ENCODE measurements around the gene TSC22D1. TPM values are rescaled to one million over a fixed set of nuclear protein-coding genes. Genes with fewer than 3 reads are reported as not detected.

Gene TSC22D1
- total RNA-seq, 2 experiments from 2014 or later: 14.6 to 27.7 TPM

DNA sequence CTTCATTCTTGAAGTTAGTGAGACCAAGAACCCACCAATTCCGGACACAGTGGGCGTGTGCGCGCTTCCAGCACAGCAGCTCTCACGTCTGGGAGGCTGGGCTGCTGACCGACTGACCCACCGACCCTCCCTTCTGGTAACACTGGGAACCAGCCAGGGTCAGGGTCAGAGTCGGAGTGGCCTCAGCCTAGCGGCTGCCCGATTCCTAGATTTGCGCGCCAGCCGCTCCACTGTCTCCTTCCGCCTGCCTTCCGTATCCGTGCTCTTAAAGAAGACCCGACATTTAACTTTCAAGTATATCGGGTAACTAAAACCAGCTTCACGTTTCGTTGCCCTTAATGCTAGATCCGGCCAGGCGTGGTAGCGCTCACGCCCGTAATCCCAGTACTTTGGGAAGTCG lies 161.4 kb downstream of the TSC22D1 start:
- CTCF ChIA-PET (ENCODE audit: unreplicated experiment): no interaction called here

DNA sequence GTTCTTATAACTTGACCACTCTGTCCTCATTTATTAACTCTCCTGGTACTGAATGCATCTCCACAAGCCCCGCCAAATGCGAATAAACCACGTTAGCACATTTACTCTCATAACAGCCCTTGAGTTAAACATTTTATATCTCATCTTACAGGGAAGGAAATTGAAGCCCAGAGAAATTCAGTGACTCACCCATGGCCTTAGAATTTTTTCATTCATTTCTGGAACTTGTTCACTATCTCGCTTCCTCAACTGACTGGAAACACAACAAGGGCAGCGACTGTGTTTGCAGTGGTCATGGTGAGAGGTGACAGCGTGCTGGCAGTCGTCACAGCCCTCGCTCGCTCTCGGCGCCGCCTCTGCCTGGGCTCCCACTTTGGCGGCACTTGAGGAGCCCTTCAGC lies 163.0 kb downstream of the TSC22D1 start:
- H2AFZ ChIP-seq (ENCODE audit: low read length): no peak overlapping the region
- CTCF ChIA-PET (ENCODE audit: unreplicated experiment): no interaction called here

More for the DNA sequence above, 161.4 kb downstream of the TSC22D1 start:
- H3K36me3 ChIP-seq (ENCODE audit: insufficient read depth, low read length): no peaks in the 10 kb centered on the region
- H3K27ac ChIP-seq (ENCODE audit: low read depth, low read length, poor library complexity, severe bottlenecking): no peak overlapping the region
- no TSS peak for BruUV-seq (replicated peaks)
- no peaks in the 10 kb centered on the region for H3K9me3 ChIP-seq (ENCODE audit: low read length)
- POLR2A ChIA-PET: no interaction called here
- intact Hi-C loops (cut with micrococcal nuclease; ENCODE audit: unreplicated experiment): no loop called here
- H3K4me1 ChIP-seq (ENCODE audit: insufficient read depth, low read length, poor library complexity, severe bottlenecking): peaks cover 12% of the 10 kb centered on the region
- no peaks in the 10 kb centered on the region for H3K79me2 ChIP-seq (ENCODE audit: insufficient read depth, low read depth, low read length)
- no peak for DNase-seq (ENCODE audit: low spot score)
- no peak overlapping the region for H3K4me2 ChIP-seq (ENCODE audit: low read length)
- H3K4me3 ChIP-seq (ENCODE audit: low read depth, low read length, poor library complexity, severe bottlenecking): no peak overlapping the region
- no peaks in the 10 kb centered on the region for H4K20me1 ChIP-seq (ENCODE audit: insufficient read depth, low read length)
- no peaks in the 10 kb centered on the region for H3K9me2 ChIP-seq (ENCODE audit: insufficient read depth, low read length)
- TF ChIP-seq, protein P1, sequence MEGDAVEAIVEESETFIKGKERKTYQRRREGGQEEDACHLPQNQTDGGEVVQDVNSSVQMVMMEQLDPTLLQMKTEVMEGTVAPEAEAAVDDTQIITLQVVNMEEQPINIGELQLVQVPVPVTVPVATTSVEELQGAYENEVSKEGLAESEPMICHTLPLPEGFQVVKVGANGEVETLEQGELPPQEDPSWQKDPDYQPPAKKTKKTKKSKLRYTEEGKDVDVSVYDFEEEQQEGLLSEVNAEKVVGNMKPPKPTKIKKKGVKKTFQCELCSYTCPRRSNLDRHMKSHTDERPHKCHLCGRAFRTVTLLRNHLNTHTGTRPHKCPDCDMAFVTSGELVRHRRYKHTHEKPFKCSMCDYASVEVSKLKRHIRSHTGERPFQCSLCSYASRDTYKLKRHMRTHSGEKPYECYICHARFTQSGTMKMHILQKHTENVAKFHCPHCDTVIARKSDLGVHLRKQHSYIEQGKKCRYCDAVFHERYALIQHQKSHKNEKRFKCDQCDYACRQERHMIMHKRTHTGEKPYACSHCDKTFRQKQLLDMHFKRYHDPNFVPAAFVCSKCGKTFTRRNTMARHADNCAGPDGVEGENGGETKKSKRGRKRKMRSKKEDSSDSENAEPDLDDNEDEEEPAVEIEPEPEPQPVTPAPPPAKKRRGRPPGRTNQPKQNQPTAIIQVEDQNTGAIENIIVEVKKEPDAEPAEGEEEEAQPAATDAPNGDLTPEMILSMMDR (conservative IDR thresholded peaks at IDR 0.05; ENCODE audit: low read length): no peak
- H2AFZ ChIP-seq (ENCODE audit: low read length): no peak overlapping the region

DNA sequence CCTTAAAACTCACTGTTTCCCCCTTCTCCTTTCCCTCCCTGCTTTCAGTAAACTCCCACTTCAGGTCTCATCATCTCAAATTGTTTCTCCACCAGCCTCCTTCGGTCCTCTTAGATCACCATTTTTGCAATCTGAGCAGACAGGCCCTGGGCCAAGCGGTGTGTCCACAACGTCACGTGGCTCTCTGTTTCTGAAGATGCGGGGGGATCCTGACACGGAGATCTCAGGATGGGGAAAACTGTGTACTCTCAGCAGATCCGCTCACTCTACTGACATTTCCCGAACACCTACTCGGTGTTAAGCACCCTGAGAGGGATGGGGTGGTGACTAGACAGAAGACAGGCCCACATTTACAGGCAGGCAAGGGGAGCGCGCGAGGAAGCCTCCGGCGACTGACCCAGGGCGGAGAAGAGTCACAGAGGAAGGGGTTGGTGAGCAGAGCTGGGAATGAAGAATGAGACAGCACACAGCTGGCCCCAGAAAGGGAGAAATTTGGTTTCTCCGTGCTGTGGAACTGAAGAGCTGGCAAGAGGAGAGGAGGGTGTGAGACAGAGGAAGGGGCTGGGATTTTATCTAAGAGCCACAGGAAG lies 163.7 kb downstream of the TSC22D1 start:
- Histone ChIP-seq H3K36me3 (ENCODE audit: insufficient read depth, low read length) (no peaks in the 10 kb centered on the region), H3K27ac (ENCODE audit: low read depth, low read length, poor library complexity, severe bottlenecking) (no peak overlapping the region), H3K9me2 (ENCODE audit: insufficient read depth, low read length) (no peaks in the 10 kb centered on the region), H3K4me3 (ENCODE audit: low read depth, low read length, poor library complexity, severe bottlenecking) (no peak overlapping the region), H4K20me1 (ENCODE audit: insufficient read depth, low read length) (no peaks in the 10 kb centered on the region), H3K4me1 (ENCODE audit: insufficient read depth, low read length, poor library complexity, severe bottlenecking) (peaks cover 1% of the 10 kb centered on the region), H3K4me2 (ENCODE audit: low read length) (no peak overlapping the region), H3K79me2 (ENCODE audit: insufficient read depth, low read depth, low read length) (no peaks in the 10 kb centered on the region), H3K9me3 (ENCODE audit: low read length) (no peaks in the 10 kb centered on the region), H2AFZ (ENCODE audit: low read length) (no peak overlapping the region)
- CTCF ChIA-PET (ENCODE audit: unreplicated experiment): no interaction called here
- no TSS peak for BruUV-seq (replicated peaks)
- POLR2A ChIA-PET: no interaction called here
- intact Hi-C loops (cut with micrococcal nuclease; ENCODE audit: unreplicated experiment): no loop called here
- DNase-seq (ENCODE audit: low spot score): no peak
- TF ChIP-seq, protein P1 (conservative IDR thresholded peaks at IDR 0.05; ENCODE audit: low read length): no peak
- TF ChIP-seq EZH2phosphoT487 (IDR thresholded peaks at IDR 0.05; ENCODE audit: borderline replicate concordance, low read depth, low read length): no peak

More for the DNA sequence above, 163.0 kb downstream of the TSC22D1 start:
- TF ChIP-seq, protein P1 (conservative IDR thresholded peaks at IDR 0.05; ENCODE audit: low read length): no peak
- TF ChIP-seq EZH2phosphoT487 (IDR thresholded peaks at IDR 0.05; ENCODE audit: borderline replicate concordance, low read depth, low read length): no peak
- DNase-seq (ENCODE audit: low spot score): no peak
- no peak overlapping the region for H3K4me3 ChIP-seq (ENCODE audit: low read depth, low read length, poor library complexity, severe bottlenecking)
- H3K36me3 ChIP-seq (ENCODE audit: insufficient read depth, low read length): no peaks in the 10 kb centered on the region
- POLR2A ChIA-PET: no interaction called here
- H3K4me2 ChIP-seq (ENCODE audit: low read length): no peak overlapping the region
- no peak overlapping the region for H3K27ac ChIP-seq (ENCODE audit: low read depth, low read length, poor library complexity, severe bottlenecking)
- intact Hi-C loops (cut with micrococcal nuclease; ENCODE audit: unreplicated experiment): no loop called here
- no peaks in the 10 kb centered on the region for H3K9me2 ChIP-seq (ENCODE audit: insufficient read depth, low read length)
- H4K20me1 ChIP-seq (ENCODE audit: insufficient read depth, low read length): no peaks in the 10 kb centered on the region
- H3K4me1 ChIP-seq (ENCODE audit: insufficient read depth, low read length, poor library complexity, severe bottlenecking): peaks cover 8% of the 10 kb centered on the region
- no peaks in the 10 kb centered on the region for H3K9me3 ChIP-seq (ENCODE audit: low read length)
- no TSS peak for BruUV-seq (replicated peaks)
- no peaks in the 10 kb centered on the region for H3K79me2 ChIP-seq (ENCODE audit: insufficient read depth, low read depth, low read length)
